Adrenal gland (tissue), 12 donors: ENCODE measurements around the gene C3orf20. TPM values are rescaled to one million over a fixed set of nuclear protein-coding genes. Genes with fewer than 3 reads are reported as not detected.

Experiments used
- DNase-seq, 7 donors: peaks; one replicate each; pipeline ENCODE4 v3.0.0-alpha.2; 2019 to 2020
- H3K27ac ChIP-seq, 5 donors: fragments of 200-600 bp; sonication (generic) in 4 of 5; 1 replicate in 3 of 5; 2 replicates in 2 of 5; pipeline versions ENCODE4 v1.5.1 to v1.8.0; 2016 to 2020; ENCODE audit warnings: mild to moderate bottlenecking in 1 of 5
- H3K27me3 ChIP-seq: fragments of 200-600 bp; 2 replicates; pipeline ENCODE4 v1.8.0; 2021
- H3K36me3 ChIP-seq, 2 donors: fragments of 200-600 bp; replicated peaks in 1 of 2; 1 replicate in 1 of 2; 2 replicates in 1 of 2; pipeline versions ENCODE4 v1.5.1 to v1.8.0; 2018 to 2022
- H3K4me1 ChIP-seq, 2 donors: fragments of 200-600 bp; replicated peaks in 1 of 2; 1 replicate in 1 of 2; 2 replicates in 1 of 2; pipeline versions ENCODE4 v1.5.1 to v1.8.0; 2018 to 2021
- H3K4me3 ChIP-seq, 4 donors: fragments of 200-600 bp; sonication (generic) in 3 of 4; one replicate each; pipeline ENCODE4 v1.5.1; 2016 to 2018
- H3K9me3 ChIP-seq, 3 donors: fragments of 200-600 bp; sonication (generic) in 1 of 3; replicated peaks in 1 of 3; 1 replicate in 2 of 3; 2 replicates in 1 of 3; pipeline versions ENCODE4 v1.5.1 to v1.8.0; 2016 to 2021
- CTCF ChIP-seq, 6 experiments: fragments of 450-650 bp in 4 of 6; fragments of 200-600 bp in 2 of 6; sonication (generic) in 1 of 6; IDR thresholded peaks; 1 replicate in 5 of 6; 2 replicates in 1 of 6; pipeline versions ENCODE4 v1.5.1 to v1.8.0; 2016 to 2021; ENCODE audit warnings: antibody characterized with exemption in 6 of 6, mild to moderate bottlenecking in 2 of 6, moderate library complexity in 1 of 6
- POLR2A ChIP-seq, 2 donors: fragments of 450-650 bp; IDR thresholded peaks; one replicate each; pipeline ENCODE4 v1.6.1; 2017; ENCODE audit warnings: antibody characterized with exemption in 2 of 2, mild to moderate bottlenecking in 2 of 2, moderate library complexity in 1 of 2
- WGBS, 4 donors: extraction: QIAGEN DNeasy Blood & Tissue Kit in 2 of 4; methylation state at CpG; one replicate each; pipeline versions ENCODE4 v1.1.5 to v1.1.7; 2013 to 2017; 5-methylcytosine and 5-hydroxymethylcytosine counted together
- intact Hi-C, 2 donors: fragments of 100-400 bp; cut with DNase I; formaldehyde crosslinking; loops; one replicate each; pipeline versions ENCODE4 v1.14.1 to v1.15.0; 2022 to 2023
- polyA plus RNA-seq, 3 donors: library from polyadenylated mRNA; stranded (reverse); fragments of 200-250 nt in 2 of 3; fragments of 350-450 nt in 1 of 3; fragmentation: Illumina TruSeq in 1 of 3; extraction: RNeasy Lipid Tissue Mini Kit (QIAGEN cat#74804) in 1 of 3; gene quantifications; one replicate each; pipeline ENCODE4 v1.2.3, GENCODE V29; 2013 to 2014
- total RNA-seq, 9 donors: library from RNA; depleted of rRNA in 4 of 9; stranded (reverse); fragments of >200 nt in 4 of 9; fragments of 120-200 nt in 1 of 9; fragmentation: NEBNext Ultra II Directional in 1 of 9; extraction: Animal tissue kit (Norgen Biotek cat#: 25700) in 1 of 9; gene quantifications; one replicate each; pipeline versions ENCODE4 v1.1.0 to v1.2.4, GENCODE V29; 2013 to 2023
- donor health status: healthy with polysubstance abuse.
- donor health status: Bipolar disorder and iron deficiency.
- donor health status: DM: yes; HTN: yes; CAD: no.
- donor health status: DM: no; HTN: no; CAD: no.
- donor health status: DM: no; HTN: no; CAD: no.
- donor health status: DM: yes; HTN: yes; CAD: no.

C3orf20 gene
- total and polyA plus RNA-seq, 12 donors: 0.07 to 0.39 TPM; not detected in 10

GRCh38 chr3:14718539-14718938, 43.6 kb downstream of the C3orf20 start:
- H3K36me3 ChIP-seq: no peaks in the 10 kb centered on the region
- no peak overlapping the region for H3K4me3 ChIP-seq
- H3K4me1 ChIP-seq: no peaks in the 10 kb centered on the region
- TF ChIP-seq POLR2A (IDR thresholded peaks at IDR 0.05): no peak
- TF ChIP-seq CTCF (IDR thresholded peaks at IDR 0.05): no peak
- intact Hi-C loops: no loop called here
- H3K27ac ChIP-seq: no peak overlapping the region
- H3K9me3 ChIP-seq: no peaks in the 10 kb centered on the region
- WGBS, 4 donors: 81 to 98% (median 87%) methylated on average over 2 of the region's 2 CpGs
- no peak for DNase-seq
- no peaks in the 10 kb centered on the region for H3K27me3 ChIP-seq

GRCh38 chr3:14719006-14719405, 44.1 kb downstream of the C3orf20 start:
- no peak overlapping the region for H3K4me3 ChIP-seq
- intact Hi-C loops: no loop called here
- no peak for TF ChIP-seq POLR2A (IDR thresholded peaks at IDR 0.05)
- no peak for TF ChIP-seq CTCF (IDR thresholded peaks at IDR 0.05)
- H3K36me3 ChIP-seq: no peaks in the 10 kb centered on the region
- 87 to 96% (median 94%) methylated on average over 2 of the region's 2 CpGs for WGBS, 4 donors
- no peaks in the 10 kb centered on the region for H3K27me3 ChIP-seq
- DNase-seq: no peak
- H3K27ac ChIP-seq: no peak overlapping the region
- H3K9me3 ChIP-seq: no peaks in the 10 kb centered on the region
- H3K4me1 ChIP-seq: no peaks in the 10 kb centered on the region

- TF ChIP-seq POLR2A (IDR thresholded peaks at IDR 0.05) (no peak), CTCF (IDR thresholded peaks at IDR 0.05) (no peak)
- no peaks in the 10 kb centered on the region for H3K4me1 ChIP-seq
- intact Hi-C loops: no loop called here
- no peak overlapping the region for H3K4me3 ChIP-seq
- 76 to 80% (median 78%) methylated on average over 8 of the region's 8 CpGs for WGBS, 4 donors
- H3K36me3 ChIP-seq: no peaks in the 10 kb centered on the region
- H3K27ac ChIP-seq: no peak overlapping the region
- no peak for DNase-seq
- no peaks in the 10 kb centered on the region for H3K27me3 ChIP-seq
- no peaks in the 10 kb centered on the region for H3K9me3 ChIP-seq
Measured at GRCh38 chr3:14721126-14721864, 46.4 kb downstream of the C3orf20 start.

GRCh38 chr3:14725013-14725412, 50.1 kb downstream of the C3orf20 start:
- 67 to 83% (median 77%) methylated on average over 5 of the region's 5 CpGs for WGBS, 4 donors
- Histone ChIP-seq H3K27ac (peak overlapping the region in 2 of 5 donors; percentile 39 to 73), H3K9me3 (no peaks in the 10 kb centered on the region), H3K27me3 (no peaks in the 10 kb centered on the region), H3K4me1 (no peaks in the 10 kb centered on the region), H3K36me3 (no peaks in the 10 kb centered on the region), H3K4me3 (no peak overlapping the region)
- intact Hi-C loops: no loop called here
- TF ChIP-seq POLR2A (IDR thresholded peaks at IDR 0.05): no peak
- TF ChIP-seq CTCF (IDR thresholded peaks at IDR 0.05): no peak
- DNase-seq: peak in 6 of 7 donors; percentile 12 to 65 (median 26)
